Measurements from ENCODE around the gene NEK11.
"Not testable (repeated sequence)": the region's sequence is repeated elsewhere in the genome, so short reads cannot be mapped to it uniquely, and the experiment has no call there.

NEK11 gene

DNA sequence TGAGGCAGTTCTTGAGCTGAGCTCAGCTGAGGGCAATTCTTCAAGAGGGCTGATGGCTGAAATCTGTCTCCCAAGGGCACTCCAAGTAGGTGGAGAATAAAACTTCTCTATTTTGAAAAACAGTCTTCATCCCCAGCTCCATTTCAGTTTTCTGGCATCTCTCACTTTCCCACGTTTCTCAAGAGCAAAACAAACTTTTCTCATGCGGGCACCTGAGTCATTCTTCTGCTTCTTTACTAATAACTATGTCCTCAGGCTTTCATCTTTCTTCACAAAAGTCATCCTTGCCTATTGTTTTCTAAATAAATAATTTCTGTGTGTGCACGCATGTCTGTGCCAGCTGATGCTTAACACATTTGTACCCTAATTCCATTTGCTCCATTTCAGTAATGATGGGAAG, 258.8 kb downstream of the NEK11 start:
- no peak for DNase-seq (ENCODE audit: low read depth in 2 of 2, low spot score in 1 of 2)

DNA sequence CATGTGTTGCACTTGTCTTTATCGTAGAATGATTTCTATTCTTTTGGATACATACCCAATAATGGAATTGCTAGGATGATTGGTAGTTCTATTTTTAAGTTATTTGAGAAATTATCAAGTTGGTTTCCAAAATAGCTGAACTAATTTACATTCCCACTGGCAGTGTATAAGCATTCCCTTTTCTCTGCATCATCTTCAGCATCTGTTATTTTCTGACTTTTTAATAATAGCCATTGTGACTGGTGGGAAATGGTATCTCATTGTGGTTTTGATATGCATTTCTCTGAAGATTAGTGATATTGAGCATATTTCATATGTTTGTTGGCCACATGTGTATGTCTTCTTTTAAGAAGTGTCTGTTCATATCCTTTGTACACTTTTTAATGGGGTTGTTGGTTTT, 273.2 kb downstream of the NEK11 start:
- no peak for DNase-seq (ENCODE audit: low read depth in 2 of 2, low spot score in 1 of 2)

DNA sequence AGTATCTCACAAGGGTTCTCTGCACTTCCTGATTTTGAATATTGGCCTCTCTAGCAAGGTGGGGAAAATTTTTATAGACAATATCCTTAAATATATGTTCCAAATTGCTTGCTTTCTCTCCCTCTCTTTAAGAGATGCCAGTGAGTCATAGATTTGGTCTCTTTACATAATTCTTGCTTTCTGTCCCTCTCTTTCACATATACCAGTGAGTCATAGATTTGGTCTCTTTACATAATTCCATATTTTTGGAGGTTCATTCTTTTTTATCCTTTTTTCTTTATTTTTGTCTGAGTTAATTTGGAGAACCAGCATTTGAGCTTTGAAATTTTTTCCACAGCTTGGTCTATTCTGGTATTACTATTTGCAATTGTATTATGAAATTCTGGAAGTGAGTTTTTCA, 277.2 kb downstream of the NEK11 start:
- no peak for DNase-seq (ENCODE audit: low read depth in 2 of 2, low spot score in 1 of 2)

DNA sequence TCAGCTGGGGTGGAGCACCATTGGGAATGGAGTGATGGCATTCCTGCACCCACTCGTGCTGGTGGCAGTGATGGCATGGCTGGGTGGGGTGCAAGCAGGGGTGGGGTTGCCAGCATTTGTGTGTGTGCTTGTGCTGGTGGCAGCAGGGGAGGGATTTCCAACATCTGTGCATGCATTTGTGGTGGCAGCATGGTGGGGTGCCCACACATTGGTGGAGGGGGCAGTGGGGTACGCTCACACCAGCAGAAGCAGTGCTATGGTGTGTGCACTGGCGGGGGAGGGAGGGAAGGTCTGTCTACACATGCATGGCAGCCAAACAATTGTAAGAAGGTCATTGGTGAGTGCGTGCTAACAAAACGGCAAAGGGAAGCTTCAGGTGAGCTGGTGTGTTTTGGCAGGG, 278.2 kb downstream of the NEK11 start:
- DNase-seq (ENCODE audit: low read depth in 2 of 2, low spot score in 1 of 2), result no peak

DNA sequence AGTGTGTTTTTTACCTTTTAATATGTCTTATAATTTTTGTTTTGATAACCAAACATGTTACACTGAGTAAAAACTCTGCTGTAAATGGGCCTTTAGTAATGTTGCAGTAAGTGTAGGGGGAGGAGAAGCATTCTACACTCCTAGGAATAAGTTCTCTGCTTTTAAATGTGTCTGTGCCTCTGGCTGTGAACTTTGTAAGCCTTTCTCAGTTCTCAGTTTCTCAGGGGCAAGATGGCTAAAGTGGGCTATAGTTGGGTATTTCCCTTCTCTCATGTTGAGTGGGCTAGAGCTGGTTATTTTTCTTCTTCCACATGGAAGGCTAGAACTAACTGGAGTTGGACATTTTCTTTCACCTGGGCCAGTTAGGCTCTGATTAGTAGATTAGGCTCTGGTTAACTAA, 279.6 kb downstream of the NEK11 start:
- no peak for DNase-seq (ENCODE audit: low read depth in 2 of 2, low spot score in 1 of 2)

DNA sequence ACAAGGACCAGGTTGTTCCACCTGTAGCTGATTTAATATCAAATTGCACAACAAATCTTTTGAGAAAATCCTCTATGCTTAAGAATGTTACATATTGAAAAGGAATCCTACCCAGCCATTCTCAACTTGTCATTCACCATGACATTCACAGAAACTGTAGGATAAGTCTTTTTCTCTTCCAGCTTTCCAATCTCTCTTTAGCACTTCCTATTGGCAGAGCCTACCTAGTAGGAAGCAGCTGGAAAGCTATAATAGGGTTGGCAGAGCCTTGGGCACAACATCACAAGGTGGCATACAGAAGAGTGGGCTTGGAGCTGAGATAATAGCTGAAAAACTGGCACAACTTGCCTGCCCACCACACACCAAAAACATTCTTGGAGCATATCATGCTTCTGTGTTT, 287.6 kb downstream of the NEK11 start:
- no peak for DNase-seq (ENCODE audit: low read depth in 2 of 2, low spot score in 1 of 2)

DNA sequence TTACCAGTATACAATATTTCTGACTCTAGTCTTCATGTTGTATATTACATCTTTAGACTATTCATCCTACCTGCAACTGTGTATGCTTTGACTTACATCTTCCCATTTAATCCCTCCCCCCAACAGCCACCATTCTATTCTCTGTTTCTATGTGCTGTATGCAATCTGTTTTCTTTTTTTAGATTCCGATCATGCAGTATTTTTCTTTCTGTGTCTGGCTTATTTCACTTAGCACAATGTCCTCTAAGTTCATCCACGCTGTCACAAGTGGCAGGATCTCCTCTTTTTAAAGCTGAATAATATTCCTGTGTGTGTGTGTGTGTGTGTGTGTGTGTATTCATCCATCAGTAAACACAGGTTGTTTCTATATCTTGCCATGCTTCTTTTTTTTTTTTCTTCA, 288.5 kb downstream of the NEK11 start:
- DNase-seq (ENCODE audit: low read depth in 2 of 2, low spot score in 1 of 2), result no peak

DNA sequence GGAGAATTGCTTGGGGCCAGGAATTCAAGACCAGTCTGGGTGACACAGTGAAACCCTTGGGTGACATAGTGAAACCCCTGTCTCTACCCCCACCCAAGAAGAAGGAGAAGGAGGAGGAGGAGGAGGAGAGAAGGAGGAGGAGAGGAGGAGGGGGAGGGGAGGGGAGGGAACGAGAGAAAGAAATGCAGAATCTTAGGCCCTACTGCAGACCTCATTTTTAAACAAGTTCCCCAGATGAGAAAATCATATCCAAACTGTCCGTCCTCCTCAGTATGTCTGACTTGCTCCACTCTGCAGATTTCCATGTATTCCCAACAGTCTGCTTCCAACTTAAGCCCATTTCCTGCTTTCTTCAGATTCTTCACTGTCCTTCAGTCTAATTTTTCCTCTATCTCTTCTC, 291.0 kb downstream of the NEK11 start:
- DNase-seq (ENCODE audit: low read depth in 2 of 2, low spot score in 1 of 2), result no peak

DNA sequence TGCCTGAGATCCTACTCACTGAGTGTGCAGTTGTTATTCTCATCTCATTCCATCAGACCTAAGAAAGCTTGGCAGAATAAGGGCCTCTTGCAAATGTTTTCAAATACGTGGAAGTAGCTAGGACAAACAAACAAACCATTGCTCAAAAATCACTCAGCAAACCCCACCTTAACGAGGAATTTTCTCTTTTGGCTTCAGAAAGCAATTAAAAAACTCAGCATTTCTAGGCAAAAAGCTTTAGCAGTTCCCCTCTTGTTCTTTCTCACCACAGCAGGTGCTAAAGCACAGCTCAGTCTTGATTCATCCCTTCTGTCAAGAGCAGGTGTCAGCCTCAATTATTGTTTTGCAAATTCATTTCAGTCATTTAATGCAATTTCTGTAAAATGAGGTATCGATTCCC, 296.3 kb downstream of the NEK11 start:
- DNase-seq (ENCODE audit: low read depth in 2 of 2, low spot score in 1 of 2), result no peak

DNA sequence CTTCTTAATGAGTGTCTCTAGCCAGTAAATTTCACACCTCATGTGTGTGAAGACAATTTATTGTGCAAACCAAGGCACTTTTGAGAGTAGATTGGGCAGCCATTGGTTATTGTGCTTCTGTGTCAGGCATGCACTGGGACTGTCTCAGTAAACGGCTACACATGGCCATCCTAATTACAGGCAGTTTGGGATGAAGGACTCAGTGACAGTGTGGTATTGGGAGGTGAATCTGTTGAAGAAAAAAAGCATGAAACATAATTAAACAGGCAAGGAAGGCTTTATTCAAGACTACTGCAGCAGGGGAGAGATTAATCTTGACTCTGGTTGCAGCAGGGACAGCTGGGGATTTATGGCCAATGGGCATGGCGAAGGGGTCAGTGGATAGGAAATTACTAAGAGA, 297.1 kb downstream of the NEK11 start:
- DNase-seq (ENCODE audit: low read depth in 2 of 2, low spot score in 1 of 2), result no peak

DNA sequence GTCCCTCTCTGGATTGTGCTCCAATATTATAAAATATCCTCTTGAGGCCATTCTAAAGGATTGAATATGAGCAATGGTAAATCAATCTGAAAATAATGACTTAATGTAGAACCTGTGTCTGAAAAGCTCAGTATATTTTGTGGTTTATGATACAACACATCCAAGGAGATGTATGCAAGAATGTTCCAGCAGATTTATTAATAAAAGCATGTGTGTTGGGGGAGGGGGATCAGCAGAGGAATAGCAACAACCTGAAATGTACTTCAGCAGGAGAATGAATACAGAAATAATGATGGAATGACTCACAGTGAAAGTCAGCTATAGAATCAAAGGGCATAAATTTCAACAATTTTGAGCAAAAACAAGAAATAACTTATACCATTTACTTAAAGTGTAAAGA, 298.2 kb downstream of the NEK11 start:
- no peak for DNase-seq (ENCODE audit: low read depth in 2 of 2, low spot score in 1 of 2)

DNA sequence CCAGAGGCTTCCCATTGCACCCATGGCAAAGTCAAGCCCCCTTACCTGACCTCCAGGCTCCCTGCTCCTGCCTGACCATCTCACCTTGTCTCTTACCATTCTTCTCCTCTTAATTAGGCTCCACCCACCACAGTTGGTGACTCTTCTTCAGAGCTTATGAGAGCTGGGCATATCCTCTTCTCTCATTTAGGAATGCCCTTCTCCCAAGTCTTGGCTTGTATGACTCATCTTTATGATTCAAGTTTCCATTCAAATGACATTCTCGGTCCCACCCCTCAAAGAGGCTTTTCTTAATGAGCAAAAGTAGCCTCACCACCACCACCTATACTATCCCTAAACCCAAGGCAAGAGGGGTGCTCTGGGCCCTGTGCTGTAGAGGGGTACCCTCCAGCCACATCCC, 299.6 kb downstream of the NEK11 start:
- DNase-seq (ENCODE audit: low read depth in 2 of 2, low spot score in 1 of 2), result no peak

DNA sequence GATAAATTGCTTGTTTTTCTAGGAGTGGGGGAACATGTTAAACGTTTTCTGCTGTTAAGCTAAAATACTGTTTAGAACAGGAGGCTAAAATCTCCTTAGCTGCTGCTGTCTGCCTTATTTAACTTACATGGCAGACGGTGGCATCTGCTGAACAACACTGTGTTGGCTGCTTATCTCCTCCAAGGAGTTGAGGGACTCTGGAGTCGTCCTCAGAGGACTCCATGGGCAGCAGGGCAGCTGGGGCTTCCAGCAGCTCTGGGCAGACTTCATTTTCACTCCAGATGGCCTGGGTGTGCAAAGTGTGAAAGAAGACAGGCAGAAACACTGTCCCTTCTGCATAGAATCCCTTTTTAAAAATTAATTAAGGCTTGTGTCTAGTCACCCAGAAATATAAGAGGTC, 302.0 kb downstream of the NEK11 start:
- no peak for DNase-seq (ENCODE audit: low read depth in 2 of 2, low spot score in 1 of 2)

DNA sequence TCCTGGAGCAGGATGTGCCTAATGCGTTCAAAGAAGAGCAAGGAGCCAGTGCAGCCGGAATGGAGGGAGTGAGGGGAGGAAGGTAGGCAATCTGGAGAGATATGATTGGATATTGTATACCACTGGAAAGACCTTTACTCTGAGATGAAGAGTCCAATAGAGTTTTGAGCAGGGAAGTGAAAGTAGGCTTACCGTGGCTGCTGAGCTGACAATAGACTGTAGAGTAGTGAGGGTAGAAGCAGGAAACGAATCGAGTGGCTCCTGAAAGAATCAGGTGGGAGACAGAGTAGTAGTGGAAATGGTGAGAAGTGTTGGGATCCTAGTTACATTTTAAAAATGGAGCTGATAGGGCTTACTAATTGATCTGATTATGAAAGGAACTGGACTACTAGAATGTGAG, 303.1 kb downstream of the NEK11 start:
- DNase-seq (ENCODE audit: low read depth in 2 of 2, low spot score in 1 of 2), result no peak

DNA sequence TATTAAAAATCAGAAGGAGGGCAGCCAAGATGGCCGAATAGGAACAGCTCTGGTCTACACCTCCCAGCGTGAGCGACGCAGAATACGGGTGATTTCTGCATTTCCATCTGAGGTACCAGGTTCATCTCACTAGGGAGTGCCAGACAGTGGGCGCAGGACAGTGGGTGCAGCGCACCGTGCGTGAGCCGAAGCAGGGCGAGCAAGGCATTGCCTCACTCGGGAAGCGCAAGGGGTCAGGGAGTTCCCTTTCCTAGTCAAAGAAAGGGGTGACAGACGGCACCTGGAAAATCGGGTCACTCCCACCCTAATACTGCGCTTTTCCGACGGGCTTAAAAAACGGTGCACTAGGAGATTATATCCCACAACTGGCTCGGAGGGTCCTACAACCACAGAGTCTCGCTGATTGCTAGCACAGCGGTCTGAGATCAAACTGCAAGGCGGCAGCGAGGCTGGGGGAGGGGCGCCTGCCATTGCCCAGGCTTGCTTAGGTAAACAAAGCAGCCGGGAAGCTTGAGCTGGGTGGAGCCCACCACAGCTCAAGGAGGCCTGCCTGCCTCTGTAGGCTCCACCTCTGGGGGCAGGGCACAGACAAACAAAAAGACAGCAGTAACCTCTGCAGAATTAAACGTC, 304.9 kb downstream of the NEK11 start:
- not testable (repeated sequence) for DNase-seq (ENCODE audit: low read depth in 2 of 2, low spot score in 1 of 2)

DNA sequence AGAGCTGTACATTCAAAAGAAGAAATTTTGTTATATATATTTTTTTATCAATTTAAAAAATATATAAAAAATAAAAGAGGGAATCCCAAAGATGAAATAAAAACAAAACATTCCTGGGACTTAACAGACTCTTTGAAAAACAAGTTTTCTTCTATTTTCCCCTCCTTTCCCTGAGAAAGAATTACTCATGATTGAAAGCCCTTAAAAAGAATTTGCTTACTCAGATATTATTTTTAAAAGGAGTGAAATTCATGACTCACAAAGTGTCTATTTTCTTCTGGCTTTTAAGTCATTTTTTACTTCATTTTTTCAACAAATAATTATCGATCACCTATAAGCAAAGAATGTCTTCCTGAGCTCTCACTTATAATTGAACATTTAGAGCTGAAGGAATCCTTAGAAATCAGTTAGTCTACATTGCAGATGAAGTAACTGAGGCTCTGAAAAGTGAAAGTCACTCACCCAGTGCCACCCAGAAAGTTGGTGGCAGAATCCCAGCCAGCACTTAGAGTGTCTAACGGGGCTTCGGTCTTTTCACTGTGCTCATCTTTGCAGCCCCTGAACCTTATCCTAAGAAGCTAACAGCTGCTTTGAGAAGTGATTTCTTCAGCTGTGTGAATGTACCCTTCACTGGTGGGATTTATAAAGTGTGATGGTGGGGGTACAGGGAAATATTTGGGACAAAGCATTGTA, 312.4 kb downstream of the NEK11 start:
- no peak for DNase-seq (ENCODE audit: low read depth in 2 of 2, low spot score in 1 of 2)

DNA sequence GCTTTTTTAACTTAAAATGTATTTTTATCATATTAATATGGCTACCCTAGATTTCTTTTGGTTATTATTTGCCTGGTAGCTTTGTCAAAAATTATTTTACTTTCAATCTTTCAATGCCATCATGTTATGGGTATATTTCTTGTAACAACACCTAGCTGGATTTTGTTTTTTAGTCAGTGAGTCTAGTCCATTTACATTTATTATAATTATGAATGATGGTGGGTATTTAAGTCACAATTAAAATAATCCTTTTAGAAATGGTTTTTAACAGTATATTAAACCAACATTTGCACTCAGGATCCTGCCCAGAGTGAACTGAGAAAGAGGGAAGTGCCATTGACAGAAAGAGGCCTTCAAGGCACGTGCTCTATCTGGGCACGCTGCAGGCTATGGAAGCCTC, 315.1 kb downstream of the NEK11 start:
- DNase-seq (ENCODE audit: low read depth in 2 of 2, low spot score in 1 of 2), result no peak

DNA sequence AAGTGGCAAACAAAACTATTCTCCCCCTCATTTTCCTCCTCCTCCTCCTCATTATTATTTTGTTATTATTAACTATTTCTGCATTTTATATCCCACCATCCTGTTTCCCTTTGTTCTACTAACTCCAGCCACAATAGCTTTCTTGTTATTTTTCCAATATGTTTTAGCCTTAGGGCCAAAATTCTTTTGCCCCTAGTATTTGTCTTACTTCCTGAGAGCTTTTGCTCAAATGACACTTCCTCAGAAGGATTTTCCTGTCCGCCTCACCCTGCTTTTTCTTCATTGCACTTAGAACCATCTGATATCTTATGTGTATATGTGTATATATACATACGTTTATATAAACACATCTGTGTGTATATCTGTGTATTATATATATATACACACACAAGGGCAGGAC, 322.2 kb downstream of the NEK11 start:
- DNase-seq (ENCODE audit: low read depth in 2 of 2, low spot score in 1 of 2), result no peak

DNA sequence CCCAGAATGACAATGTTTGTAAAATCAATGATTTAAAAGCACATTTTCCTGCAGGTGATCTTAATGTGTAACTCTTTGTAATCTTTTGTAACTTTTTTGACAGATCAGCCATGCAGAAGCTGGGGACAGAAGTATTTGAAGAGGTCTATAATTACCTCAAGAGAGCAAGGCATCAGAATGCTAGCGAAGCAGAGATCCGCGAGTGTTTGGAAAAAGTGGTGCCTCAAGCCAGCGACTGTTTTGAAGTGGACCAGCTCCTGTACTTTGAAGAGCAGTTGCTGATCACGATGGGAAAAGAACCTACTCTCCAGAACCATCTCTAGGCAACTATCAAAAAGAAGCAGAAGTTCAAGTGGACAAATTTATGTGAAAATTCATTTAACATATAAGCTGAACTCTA, 322.8 kb downstream of the NEK11 start:
- DNase-seq (ENCODE audit: low read depth in 2 of 2, low spot score in 1 of 2), result no peak

DNA sequence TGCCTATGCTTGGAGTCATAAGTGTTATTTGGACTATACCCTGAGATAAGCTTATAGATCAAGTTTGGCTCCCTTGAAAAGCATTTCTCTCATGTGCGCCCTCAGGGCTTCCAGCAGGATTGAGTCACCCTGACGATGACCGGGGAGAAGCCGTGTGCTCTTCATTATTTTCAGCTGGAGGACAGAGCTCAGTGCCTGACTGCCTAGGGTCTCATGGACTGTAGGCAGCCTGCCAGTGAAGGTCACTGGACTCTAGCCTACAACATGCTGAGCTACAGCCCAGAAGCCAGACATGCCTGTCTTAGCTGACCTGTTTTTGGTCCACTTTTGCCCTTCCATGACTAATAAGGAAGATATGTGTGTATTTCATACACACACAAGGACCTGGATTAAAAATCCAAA, 323.3 kb downstream of the NEK11 start:
- DNase-seq (ENCODE audit: low read depth in 2 of 2, low spot score in 1 of 2), result no peak

DNA sequence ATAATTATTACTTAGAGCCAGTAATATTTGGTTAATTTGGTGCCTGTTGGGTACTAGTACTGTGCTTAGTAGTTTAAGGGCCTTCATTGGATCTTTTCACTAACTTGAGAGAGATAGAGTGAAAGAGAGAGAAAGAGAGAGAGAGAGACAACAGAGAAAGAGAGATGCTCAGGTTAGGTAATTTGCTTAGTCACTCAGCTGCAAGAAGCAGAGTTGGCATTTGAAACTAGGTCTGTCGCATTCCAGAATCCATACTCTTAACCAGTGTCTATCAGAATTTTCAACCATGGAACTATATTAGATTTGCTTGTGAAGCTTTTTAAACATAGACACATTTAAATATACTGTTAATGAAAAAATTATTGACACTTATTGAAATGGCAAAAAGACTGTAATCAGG, 323.8 kb downstream of the NEK11 start:
- DNase-seq (ENCODE audit: low read depth in 2 of 2, low spot score in 1 of 2), result no peak

DNA sequence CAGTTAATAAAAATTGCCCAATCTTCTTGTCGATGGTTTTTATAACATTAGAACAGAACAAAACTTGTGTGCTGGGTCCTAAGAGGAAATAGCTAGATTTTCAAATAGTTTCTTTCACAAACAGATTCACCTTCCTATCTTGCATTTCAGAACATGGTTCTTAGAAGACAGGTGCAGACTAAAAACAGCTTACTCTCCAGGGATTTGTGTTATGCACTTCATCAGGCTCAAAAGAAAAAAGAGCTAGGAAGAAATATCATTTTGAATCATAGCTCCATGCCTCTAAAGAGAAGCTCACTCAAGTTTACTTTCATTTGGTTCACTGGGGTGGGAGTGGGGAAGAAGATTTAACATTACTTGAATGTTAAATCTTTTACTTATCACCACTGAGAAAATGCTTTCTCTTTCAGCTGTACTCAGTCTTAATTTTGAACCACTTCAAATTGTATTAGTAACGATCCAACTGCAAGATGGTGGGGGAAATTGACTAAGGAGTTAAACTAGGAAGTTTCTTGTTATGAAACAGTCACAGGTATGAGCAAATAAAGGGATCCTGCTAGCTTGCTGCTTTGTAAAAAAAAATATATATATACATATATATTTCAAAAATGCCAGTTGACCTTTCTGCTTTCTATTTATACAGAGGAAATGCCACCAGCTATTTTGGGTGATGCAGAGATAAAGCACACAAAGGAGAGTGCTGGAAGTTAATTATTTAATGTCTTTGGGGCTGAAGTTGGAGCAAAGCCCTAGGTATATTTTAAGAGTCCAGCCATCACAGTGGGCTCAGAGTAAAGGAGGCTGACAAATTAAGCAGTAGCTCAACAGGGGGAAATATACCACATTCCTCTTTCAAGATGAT, 326.6 kb downstream of the NEK11 start:
- DNase-seq (ENCODE audit: low read depth in 2 of 2, low spot score in 1 of 2), result no peak

Data from stimulated activated CD8-positive, alpha-beta memory T cell treated with anti-CD3 and anti-CD28 coated beads, Interleukin-4, amount 100 ng/mL, for 4 hours (primary cell).